GM19324 (cell line): Measurements from ENCODE around the gene COMT.
A peak's percentile ranks its signal among the peaks of the same experiment; 100 is the strongest.

Source experiments
- ATAC-seq: cut with Tn5 transposase; IDR thresholded peaks from one replicate; pipeline ENCODE4 v1.9.1; 2021; ENCODE audit warnings: mild to moderate bottlenecking, moderate library complexity; ENCODE audit not compliant: unreplicated experiment, low FRiP score

The COMT gene

DNA sequence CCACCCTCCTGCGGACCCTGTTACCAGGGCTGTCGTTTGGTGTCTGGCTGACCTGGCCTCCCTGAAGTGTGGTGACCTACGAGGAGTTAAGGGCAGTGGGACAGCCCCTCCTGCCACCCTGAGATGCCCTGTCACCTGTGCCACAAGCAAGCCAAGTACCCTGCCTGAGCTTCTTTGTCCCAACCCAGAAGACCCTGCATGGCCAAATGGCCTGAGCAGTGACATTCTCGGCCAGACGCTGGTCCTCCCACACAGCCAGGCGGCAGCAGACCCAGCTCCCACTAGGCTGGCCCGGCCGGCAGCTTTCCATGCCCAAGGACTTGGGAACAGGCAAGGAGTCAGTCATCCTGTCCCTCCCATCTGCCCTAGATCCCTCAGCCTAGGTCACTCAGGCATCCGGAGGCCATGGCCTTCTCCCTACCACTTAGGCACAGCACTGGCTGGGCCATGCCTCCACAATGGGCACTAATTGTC lies 67.5 kb downstream of the COMT start:
- no peak for ATAC-seq

DNA sequence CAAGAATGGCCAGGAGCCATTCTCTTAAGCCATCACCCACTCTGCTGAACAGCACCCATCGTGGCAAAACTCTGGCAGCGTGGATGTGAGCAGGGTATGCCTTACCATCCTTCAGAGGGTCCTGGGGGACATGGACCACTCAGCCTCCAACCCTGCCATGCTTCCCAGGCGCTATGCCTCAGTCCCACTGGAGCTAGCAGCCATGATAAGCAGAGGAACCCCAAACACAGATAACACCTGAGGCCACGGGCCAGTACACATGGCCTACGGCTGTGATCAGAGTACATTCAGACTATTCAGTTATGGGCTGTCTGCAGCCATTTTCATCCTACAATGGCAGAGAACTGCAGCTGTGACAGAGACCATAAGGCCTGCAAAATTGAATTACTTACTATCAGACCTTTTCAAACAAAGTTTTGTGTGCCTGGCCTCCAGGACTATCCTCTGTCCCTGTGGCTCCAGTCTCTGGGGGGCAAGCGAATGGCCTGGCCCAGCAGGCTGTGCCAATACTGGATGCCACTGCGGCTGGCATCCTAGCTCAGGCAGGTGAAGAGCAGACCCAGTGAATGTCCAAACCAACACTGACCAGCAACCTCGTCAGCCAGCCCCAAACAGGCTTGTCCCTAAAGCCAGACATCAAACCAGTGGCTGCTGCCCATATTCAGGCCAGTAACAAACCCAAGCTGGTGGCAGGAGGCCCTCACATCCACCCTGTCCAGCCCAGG lies 68.2 kb downstream of the COMT start:
- ATAC-seq: no peak

DNA sequence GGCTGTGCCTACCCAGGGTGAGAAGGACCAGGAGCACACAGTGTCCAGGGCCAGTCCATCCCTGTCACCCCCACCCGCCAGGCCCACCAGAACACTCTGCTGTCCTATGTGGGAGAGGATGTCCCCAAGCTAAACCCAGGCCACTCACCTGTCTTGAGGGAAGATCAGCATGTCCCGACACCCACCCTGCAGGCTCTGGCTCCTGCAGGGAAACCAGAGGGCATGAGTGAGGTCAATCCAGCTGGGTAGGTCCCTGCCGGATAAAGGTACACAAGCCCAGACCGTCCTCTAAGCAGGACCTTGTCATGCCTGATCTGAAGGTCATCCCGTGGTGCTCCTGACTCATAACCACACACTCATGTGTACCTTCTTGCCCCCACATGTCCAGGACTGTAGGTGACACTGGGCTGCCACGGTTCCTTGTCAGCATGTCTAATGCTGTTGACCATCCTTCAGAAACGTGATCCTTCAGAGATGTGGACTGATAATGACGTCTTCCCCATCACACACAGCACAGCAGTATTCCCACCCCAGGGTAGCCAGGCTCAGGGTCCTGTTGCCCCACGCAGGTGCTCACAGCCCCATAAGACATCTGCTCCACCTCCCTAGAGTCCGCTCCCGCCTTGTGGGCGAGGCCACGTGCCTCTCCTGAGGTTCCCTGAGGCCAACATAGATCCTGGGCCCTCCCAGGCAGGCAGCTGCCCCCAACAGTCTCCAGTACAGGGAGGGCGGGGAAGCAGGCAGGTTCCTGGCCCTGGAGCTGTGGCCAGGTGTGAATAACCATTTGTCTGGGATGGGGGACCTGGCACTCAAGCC lies 68.9 kb downstream of the COMT start:
- no peak for ATAC-seq

DNA sequence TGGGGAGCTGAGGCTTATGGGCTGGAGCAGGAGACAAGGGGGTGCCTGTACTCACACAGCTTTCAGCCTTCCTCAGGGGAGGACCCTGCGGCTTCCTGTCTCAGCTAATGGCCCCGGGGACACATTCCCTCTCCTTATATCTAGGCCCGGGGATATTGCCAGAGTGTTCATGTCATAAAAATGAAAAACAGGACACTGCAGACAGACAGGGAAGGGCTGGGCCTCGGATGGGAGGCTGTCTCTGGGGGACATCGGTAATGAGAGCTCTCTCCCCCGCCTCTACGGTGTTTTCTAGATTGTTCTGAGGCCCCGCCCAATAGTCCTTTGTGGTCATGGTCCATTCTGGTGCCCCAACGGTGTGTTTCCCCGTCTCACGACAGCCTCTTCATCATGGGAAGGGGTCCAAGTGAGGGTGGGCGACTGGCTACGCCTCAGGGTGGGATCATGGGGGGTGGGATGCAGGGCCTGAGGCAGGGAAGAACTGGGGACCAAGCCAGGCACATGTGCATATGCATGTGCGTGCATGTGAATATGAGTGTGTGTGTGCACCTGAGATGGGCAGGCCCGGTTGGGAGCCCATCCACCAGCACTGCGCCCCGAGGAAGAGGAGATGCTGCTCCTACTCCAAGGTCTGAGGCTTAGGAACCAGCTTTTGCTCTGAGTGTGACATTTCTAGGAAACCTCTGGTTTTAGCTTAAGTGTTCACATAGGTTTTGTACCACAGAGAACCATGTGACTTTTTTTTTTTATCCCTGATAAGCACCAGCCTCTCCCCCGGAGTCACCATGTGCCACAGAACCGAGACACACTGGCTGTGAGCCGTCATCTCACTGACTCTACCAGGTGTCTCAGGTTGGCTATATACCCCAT lies 69.8 kb downstream of the COMT start:
- no peak for ATAC-seq

DNA sequence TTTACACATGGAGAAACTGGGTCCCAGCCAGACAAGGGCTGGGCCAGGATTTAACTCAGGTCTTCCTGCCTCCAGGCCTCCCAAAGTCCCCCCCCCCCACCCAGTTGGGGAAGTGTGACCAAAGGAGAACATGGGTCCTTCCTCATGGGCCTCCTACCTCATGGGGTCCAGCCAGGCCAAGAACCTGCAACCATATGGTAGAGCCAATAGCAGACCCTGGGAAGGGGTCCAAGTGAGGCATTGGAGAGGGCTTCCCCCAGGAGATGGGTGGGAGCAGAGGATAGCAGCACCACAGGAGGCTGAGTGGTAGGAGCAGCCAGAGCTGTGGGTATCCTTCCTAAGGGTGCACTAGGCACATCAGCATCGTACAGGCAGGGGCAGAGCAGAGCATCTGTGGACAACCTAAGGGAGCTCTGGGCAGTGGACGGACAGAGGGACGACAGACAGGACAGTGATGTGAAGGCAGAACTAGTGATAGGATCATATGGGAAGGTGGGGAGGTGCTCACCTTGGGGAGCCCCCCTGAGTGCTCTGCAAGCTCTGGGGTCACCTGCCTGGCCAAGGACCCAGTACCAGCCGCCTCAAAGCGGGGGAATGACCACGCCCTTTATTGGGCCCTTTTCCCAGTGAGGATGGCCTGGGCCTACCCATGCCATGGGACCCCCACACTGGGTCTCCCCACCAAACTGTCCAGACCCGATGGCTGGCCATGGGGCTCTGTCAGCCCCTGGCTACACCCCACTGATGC lies 70.6 kb downstream of the COMT start:
- ATAC-seq: no peak

DNA sequence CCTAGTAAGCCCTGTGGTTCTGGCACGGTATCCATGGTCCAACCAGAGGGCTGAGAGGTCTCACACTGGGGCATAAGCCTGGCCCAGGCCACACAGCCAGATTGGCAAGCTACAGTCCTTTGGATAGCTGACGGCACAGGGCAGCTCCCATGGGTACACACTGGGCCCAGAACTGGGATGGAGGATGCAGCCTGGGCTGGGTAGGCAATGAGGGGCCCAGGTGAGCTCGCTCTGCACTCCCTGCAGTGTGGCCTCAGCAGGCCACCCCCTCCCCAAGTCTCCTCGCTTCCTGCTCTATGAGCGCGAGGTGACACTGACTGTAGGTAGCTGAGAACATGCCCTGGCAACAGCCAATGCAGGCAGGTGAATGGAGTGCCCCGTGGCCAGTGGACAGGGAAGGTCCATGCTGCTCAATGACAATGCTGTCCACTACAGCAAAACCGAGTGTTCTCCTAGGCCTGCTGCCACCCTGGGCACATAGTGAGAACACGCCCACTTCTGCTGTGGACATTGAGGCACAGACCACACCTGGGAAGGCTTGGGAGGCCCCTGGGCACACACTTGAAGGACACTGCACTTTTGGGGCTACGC lies 71.3 kb downstream of the COMT start:
- no peak for ATAC-seq

DNA sequence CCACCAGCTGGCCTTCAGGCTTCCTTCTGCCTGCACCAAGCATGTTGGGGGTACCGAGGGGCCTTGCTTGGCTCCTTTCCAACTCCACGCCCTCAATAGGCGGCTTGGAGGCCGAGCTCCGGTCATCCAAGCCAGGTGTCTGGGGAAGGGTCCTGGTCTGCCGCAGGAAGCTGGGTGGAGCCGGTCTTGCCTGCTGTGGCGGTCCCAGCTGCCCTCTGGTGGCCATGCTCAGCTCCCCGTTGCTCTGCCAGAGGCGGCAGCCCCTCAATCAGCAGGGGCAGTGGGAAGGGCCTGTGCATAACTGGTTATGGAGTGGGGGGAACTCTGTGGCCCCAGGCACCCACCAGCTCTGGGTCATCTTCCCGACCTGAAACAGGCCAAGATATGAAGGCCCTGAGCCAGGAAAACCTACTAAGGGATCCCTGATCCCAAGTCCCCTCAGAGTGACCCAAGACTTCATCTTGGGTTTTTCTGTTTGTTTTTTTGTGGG lies 71.9 kb downstream of the COMT start:
- no peak for ATAC-seq

DNA sequence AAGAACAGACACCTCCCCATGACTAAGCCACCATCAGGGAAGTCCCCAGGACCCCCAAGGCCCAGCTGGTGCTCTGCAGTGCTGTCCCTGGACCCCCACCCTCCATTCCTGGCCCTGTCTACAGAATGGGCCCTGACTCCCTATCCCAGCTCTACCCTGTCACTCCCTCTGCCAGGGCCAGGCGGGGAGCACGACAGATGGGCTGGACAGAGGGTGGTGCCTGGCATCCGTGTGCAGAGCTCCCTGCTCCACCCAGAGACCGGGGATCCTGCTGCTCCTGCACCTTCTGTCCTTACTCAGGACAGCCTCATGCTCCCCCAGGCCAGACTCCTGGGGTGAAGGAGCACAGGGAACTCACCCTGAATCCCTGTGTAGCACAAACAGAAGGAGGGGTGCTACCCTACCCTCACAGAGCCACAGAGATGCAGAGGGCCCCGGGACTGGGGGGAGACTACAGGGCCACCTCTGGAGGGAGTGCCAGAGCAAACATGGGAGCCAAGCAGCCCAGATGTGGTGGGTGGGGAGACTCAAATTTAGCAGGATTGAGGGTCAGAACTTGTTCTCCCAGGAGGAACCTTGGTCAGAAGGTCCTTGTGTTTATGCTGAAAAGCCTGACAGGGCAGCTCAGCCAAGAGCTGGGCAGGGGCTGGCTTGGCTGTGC lies 73.1 kb downstream of the COMT start:
- no peak for ATAC-seq

DNA sequence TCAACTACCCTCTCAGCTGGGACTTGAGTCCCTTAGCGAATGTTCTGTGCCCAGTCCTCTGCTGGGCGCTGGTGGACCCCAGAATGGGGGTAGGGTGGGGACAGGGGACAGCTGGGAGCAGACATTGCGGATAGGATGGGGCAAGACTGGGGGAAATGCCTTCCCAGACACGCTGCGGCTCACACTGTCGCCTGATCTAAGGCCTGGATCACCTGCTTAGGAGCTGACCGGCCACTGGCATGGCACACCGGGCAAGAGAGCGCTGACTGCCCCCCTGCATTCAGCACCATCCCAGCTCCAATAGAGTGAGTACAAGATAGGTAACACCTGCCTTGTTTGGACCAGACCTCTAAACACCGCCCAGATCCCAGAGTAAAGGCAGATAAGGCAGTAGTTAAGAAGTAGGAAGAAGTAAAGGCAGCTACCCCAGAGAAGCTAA lies 73.6 kb downstream of the COMT start:
- ATAC-seq: no peak

DNA sequence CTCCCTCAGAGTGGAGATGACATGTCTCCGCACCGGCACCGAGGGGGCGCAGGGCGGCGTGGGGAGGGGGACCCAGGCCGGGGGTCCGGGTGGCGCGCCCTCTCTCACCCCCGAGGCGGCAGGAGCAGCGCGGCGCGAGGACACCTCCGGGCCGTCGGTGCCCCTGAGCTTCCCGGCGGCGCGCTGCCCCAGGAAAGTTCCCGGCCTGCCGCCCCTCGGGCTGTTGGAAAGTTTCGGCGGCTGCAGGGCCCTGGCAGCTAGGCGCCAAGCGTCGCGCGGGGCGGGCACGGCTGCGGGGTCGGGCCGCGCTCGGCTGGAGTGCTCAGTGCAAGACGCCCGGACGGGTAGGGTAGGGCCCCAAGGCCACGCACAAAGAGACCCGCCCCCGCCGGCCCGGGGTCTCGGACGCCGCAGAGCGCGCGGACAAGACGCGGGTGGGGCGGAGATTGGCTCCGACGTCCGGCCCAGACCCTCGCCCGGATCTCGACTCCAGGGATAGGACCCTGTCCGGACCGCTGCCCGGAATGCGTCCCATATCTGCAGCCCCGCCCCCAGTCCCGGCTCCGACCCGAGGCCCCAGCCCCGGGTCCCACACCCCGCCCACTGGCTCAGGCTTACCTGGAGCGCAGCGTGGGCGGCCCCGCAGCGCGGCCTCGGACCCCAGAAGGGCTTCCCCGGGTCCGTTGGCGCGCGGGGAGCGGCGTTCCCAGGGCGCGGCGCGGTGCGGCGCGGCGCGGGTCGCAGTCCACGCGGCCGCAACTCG lies 74.6 kb downstream of the COMT start:
- ATAC-seq: peak; percentile 1

DNA sequence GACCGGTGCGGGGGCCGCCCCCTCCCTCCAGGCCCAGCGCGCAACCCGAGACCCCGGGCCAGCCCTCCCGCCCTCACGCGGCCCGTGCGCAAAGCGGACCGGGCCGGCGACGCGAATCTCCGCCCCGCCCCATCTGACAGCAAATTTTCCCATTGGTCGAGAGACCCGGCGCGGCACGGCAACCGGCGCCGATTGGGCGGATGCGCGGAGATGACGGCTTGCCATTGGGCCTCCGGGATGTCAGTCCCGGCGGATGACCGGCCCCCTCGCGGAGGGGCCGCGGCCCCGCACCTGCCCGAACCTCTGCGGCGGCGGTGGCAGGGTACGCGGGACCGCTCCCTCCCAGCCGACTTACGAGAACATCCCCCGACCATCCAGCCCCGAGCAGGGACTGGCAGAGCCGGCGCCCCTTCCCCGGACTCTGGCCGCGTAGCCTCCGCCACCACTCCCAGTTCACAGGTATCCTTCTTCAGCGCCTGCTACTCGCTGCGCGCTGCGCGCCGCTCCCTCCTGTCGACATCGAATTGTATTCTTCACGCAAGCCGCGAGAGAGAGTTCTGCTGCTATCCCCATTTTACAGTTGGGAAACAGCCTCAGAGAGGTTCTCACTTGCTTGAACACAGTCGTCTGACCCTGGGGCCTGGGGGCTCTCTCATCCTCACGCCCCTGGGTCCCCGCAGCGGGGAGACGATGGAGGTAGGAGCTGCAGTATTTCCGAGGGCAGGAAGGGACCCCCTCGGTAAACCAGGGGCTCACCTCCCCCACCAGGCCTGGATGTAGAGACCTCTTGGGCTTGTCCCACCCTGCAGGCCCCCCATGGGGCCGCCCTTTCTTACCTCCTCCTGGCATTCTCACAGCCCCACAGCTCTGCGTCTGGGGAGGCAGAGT lies 75.4 kb downstream of the COMT start, which contains the start of gene ARVCF:
Gene ARVCF, minus strand, starts transcription at position 90 of the 888 bp plus-strand sequence. CDS start 26,029 bp downstream, outside the sequence.
- peak; percentile 62 for ATAC-seq

DNA sequence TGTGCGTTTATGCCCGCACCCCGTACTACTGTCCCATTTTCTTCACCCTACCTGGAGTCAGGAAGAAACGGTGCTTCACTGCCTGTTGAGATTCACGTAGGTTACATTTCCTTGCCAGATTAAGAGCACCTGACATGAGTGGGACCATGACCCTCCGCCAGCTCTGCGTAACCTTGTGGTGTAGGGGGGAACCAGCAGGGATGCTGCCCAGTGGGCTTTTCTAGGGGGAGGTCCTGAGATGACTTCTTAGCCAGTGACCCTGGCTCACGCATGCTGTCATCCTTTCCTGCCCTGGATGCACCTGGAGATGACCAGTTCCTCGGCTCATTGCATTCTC lies 76.0 kb downstream of the COMT start:
- no peak for ATAC-seq

DNA sequence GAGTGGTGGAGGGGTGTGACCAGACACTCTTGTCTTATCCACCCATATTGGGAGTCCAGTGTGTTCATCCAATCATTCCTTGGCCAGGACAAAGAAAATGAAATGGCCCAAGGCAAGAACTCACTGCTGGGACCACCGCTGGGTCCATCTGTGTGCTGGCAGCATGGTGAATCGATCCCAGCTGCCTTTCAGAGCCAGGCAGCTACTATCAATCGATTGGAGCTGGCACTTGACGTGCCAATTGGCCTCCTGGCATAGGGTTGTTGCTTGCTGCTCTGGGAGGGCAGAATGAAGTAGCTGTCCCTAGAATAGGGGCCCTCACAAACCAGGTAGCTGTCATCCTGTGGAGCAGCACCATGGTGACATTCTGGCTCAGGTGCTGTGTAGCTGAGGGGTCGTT lies 76.4 kb downstream of the COMT start:
- ATAC-seq: no peak
